GM12878 (cell line): ENCODE data around the gene ITIH5. TPM values are rescaled to one million over a fixed set of nuclear protein-coding genes. Genes with fewer than 3 reads are reported as not detected.

Experiments
- ESRRA ChIP-seq: IDR thresholded peaks from 2 replicates; pipeline ENCODE4 v1.6.1; 2012; ENCODE audit warnings: mild to moderate bottlenecking, low read length, improper control_type of control experiment
- ETV6 ChIP-seq, 2 experiments: fragments of 450-650 bp in 1 of 2; IDR thresholded peaks in 1 of 2; conservative IDR thresholded peaks in 1 of 2; 2 replicates each; pipeline ENCODE4 v1.6.1; 2014; ENCODE audit warnings: antibody characterized with exemption in 1 of 2, borderline replicate concordance in 1 of 2, low read depth in 1 of 2, mild to moderate bottlenecking in 1 of 2, moderate library complexity in 1 of 2
- NR2F1 ChIP-seq: fragments of 450-650 bp; conservative IDR thresholded peaks from 2 replicates; pipeline ENCODE4 v1.6.1; 2017; ENCODE audit warnings: mild to moderate bottlenecking
- SUPT20H ChIP-seq: IDR thresholded peaks from 2 replicates; pipeline ENCODE4 v1.6.1; 2011; ENCODE audit warnings: low read depth, mild to moderate bottlenecking, low read length, moderate library complexity, borderline replicate concordance; ENCODE audit not compliant: control insufficient read depth
- TCF3 ChIP-seq: IDR thresholded peaks from 2 replicates; pipeline ENCODE4 v1.6.1; 2012; ENCODE audit warnings: low read depth, mild to moderate bottlenecking, low read length, borderline replicate concordance; ENCODE audit not compliant: insufficient read depth
- TCF7 ChIP-seq: IDR thresholded peaks from 2 replicates; pipeline ENCODE4 v1.6.1; 2014; ENCODE audit warnings: antibody characterized with exemption, borderline replicate concordance
- ZNF207 ChIP-seq: fragments of 450-650 bp; IDR thresholded peaks from 2 replicates; pipeline ENCODE4 v1.6.1; 2014; ENCODE audit warnings: antibody characterized with exemption, mild to moderate bottlenecking, borderline replicate concordance
- ZNF24 ChIP-seq: fragments of 450-650 bp; IDR thresholded peaks from 2 replicates; pipeline ENCODE4 v1.6.1; 2017; ENCODE audit warnings: antibody characterized with exemption, mild to moderate bottlenecking
- ZNF274 ChIP-seq: IDR thresholded peaks from one replicate; pipeline ENCODE4 v1.8.0; 2011; ENCODE audit not compliant: insufficient read length, insufficient read depth
- polyA plus RNA-seq, 11 experiments: library from polyadenylated mRNA; depleted of rRNA in 4 of 11; unstranded in 6 of 11; stranded (reverse) in 5 of 11; fragments of >200 nt; fragmentation: Nextera tagmentation in 4 of 11; fragmentation: Illumina TruSeq in 1 of 11; extraction: Ambion mirVana in 4 of 11; extraction: Trizol in 1 of 11; gene quantifications; 1 replicate in 1 of 11; 2 replicates in 10 of 11; pipeline versions ENCODE4 v1.2.1 to v1.2.3, GENCODE V29; 2011 to 2016; ENCODE audit warnings: inconsistent platforms in 2 of 11, missing spikeins in 2 of 11, low read depth in 1 of 11
- total RNA-seq, 4 experiments: library from RNA; depleted of rRNA in 3 of 4; stranded (reverse); fragments of >200 nt in 3 of 4; fragmentation: Illumina TruSeq in 1 of 4; extraction: Trizol in 1 of 4; gene quantifications; 2 replicates each; pipeline versions ENCODE4 v1.2.1 to v1.2.3, GENCODE V29; 2013 to 2021
- TF ChIP-seq, protein P1 (sequence below): fragments of 450-650 bp; IDR thresholded peaks from 2 replicates; pipeline ENCODE4 v1.6.1; 2016; ENCODE audit warnings: mild to moderate bottlenecking
- TF ChIP-seq, protein P2 (sequence below): fragments of 450-650 bp; formaldehyde crosslinking; IDR thresholded peaks from 2 replicates; pipeline ENCODE4 v1.5.0; 2022; ENCODE audit warnings: mild to moderate bottlenecking, missing genetic modification characterization
- TF ChIP-seq, protein P3 (sequence below): fragments of 450-650 bp; IDR thresholded peaks from 2 replicates; pipeline ENCODE4 v1.6.1; 2017; ENCODE audit warnings: low read depth, mild to moderate bottlenecking, moderate library complexity
- TF ChIP-seq, protein P4 (sequence below): fragments of 150-350 bp; IDR thresholded peaks from 2 replicates; pipeline ENCODE4 v1.6.1; 2014; ENCODE audit warnings: mild to moderate bottlenecking, low read depth, low read length
- TF ChIP-seq, protein P5 (sequence below): fragments of 450-650 bp; IDR thresholded peaks from 2 replicates; pipeline ENCODE4 v1.6.1; 2017; ENCODE audit warnings: mild to moderate bottlenecking
- TF ChIP-seq, protein P6 (sequence below): fragments of 450-650 bp; formaldehyde crosslinking; IDR thresholded peaks from 2 replicates; pipeline ENCODE4 v1.4.0; 2022; ENCODE audit warnings: mild to moderate bottlenecking, moderate library complexity

ITIH5 gene
- total and polyA plus RNA-seq, 10 of the 15 experiments (the other 5 are each of a cell fraction or from before 2014, with no cell fraction given): 0.14 to 0.43 (median 0.21) TPM; not detected in 7

DNA sequence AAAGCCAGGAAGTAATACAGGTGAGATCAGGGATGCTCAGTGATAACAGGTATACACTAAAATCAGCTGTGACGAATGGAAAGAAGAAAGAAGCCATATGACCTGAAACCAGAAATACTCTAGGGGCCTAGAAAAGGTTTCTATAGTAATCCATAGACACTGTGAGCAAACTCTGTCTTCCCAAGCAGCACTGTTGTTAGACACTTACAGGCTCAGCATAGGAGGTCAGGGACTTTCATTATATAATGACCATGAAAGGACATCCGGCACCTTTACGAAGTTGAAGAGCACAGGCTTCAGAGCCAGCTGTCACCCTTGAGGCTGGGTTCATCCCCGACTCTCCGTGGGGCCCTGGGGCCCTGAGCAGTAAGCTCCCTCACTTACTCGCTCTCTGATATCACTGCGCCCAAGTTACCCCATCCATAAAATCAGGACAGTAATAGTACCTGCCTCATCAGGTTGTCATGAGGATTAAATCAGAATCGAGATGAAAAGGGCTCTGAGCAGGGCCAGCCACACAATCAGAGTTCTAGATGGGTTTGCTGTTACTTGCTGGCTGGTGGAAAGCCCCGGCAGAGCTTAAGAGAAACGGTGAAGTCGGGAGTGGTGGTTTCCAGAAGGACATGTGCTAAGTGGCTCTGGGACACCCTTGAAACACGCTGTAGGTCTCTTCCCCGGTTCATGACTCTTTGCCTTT is 79.5 kb downstream of the ITIH5 start (continued):
- TF ChIP-seq, protein P1, sequence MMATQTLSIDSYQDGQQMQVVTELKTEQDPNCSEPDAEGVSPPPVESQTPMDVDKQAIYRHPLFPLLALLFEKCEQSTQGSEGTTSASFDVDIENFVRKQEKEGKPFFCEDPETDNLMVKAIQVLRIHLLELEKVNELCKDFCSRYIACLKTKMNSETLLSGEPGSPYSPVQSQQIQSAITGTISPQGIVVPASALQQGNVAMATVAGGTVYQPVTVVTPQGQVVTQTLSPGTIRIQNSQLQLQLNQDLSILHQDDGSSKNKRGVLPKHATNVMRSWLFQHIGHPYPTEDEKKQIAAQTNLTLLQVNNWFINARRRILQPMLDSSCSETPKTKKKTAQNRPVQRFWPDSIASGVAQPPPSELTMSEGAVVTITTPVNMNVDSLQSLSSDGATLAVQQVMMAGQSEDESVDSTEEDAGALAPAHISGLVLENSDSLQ: 0 out of 2 replicates have a peak, but pooled peaks have one; percentile 18
- TF ChIP-seq, protein P2, sequence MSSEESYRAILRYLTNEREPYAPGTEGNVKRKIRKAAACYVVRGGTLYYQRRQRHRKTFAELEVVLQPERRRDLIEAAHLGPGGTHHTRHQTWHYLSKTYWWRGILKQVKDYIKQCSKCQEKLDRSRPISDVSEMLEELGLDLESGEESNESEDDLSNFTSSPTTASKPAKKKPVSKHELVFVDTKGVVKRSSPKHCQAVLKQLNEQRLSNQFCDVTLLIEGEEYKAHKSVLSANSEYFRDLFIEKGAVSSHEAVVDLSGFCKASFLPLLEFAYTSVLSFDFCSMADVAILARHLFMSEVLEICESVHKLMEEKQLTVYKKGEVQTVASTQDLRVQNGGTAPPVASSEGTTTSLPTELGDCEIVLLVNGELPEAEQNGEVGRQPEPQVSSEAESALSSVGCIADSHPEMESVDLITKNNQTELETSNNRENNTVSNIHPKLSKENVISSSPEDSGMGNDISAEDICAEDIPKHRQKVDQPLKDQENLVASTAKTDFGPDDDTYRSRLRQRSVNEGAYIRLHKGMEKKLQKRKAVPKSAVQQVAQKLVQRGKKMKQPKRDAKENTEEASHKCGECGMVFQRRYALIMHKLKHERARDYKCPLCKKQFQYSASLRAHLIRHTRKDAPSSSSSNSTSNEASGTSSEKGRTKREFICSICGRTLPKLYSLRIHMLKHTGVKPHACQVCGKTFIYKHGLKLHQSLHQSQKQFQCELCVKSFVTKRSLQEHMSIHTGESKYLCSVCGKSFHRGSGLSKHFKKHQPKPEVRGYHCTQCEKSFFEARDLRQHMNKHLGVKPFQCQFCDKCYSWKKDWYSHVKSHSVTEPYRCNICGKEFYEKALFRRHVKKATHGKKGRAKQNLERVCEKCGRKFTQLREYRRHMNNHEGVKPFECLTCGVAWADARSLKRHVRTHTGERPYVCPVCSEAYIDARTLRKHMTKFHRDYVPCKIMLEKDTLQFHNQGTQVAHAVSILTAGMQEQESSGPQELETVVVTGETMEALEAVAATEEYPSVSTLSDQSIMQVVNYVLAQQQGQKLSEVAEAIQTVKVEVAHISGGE (CRISPR knock-in tag): no peak
- TF ChIP-seq ZNF207 (no peak), TCF3 (no peak), NR2F1 (0 out of 2 replicates have a peak, but pooled peaks have one; percentile 11), ESRRA (no peak), TCF7 (no peak), ETV6 (conservative IDR thresholded peaks at IDR 0.05 in 1 of 2, IDR thresholded peaks at IDR 0.05 in 1 of 2; ENCODE audit: borderline replicate concordance in 1 of 2, low read depth in 1 of 2) (no peak), SUPT20H (no peak), ZNF274 (no peak), ZNF24 (no peak)
- TF ChIP-seq, protein P3, sequence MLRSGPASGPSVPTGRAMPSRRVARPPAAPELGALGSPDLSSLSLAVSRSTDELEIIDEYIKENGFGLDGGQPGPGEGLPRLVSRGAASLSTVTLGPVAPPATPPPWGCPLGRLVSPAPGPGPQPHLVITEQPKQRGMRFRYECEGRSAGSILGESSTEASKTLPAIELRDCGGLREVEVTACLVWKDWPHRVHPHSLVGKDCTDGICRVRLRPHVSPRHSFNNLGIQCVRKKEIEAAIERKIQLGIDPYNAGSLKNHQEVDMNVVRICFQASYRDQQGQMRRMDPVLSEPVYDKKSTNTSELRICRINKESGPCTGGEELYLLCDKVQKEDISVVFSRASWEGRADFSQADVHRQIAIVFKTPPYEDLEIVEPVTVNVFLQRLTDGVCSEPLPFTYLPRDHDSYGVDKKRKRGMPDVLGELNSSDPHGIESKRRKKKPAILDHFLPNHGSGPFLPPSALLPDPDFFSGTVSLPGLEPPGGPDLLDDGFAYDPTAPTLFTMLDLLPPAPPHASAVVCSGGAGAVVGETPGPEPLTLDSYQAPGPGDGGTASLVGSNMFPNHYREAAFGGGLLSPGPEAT: peak; percentile 87
- TF ChIP-seq, protein P4, sequence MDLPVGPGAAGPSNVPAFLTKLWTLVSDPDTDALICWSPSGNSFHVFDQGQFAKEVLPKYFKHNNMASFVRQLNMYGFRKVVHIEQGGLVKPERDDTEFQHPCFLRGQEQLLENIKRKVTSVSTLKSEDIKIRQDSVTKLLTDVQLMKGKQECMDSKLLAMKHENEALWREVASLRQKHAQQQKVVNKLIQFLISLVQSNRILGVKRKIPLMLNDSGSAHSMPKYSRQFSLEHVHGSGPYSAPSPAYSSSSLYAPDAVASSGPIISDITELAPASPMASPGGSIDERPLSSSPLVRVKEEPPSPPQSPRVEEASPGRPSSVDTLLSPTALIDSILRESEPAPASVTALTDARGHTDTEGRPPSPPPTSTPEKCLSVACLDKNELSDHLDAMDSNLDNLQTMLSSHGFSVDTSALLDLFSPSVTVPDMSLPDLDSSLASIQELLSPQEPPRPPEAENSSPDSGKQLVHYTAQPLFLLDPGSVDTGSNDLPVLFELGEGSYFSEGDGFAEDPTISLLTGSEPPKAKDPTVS: no peak
- TF ChIP-seq, protein P5, sequence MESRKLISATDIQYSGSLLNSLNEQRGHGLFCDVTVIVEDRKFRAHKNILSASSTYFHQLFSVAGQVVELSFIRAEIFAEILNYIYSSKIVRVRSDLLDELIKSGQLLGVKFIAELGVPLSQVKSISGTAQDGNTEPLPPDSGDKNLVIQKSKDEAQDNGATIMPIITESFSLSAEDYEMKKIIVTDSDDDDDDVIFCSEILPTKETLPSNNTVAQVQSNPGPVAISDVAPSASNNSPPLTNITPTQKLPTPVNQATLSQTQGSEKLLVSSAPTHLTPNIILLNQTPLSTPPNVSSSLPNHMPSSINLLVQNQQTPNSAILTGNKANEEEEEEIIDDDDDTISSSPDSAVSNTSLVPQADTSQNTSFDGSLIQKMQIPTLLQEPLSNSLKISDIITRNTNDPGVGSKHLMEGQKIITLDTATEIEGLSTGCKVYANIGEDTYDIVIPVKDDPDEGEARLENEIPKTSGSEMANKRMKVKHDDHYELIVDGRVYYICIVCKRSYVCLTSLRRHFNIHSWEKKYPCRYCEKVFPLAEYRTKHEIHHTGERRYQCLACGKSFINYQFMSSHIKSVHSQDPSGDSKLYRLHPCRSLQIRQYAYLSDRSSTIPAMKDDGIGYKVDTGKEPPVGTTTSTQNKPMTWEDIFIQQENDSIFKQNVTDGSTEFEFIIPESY: no peak
- TF ChIP-seq, protein P6, sequence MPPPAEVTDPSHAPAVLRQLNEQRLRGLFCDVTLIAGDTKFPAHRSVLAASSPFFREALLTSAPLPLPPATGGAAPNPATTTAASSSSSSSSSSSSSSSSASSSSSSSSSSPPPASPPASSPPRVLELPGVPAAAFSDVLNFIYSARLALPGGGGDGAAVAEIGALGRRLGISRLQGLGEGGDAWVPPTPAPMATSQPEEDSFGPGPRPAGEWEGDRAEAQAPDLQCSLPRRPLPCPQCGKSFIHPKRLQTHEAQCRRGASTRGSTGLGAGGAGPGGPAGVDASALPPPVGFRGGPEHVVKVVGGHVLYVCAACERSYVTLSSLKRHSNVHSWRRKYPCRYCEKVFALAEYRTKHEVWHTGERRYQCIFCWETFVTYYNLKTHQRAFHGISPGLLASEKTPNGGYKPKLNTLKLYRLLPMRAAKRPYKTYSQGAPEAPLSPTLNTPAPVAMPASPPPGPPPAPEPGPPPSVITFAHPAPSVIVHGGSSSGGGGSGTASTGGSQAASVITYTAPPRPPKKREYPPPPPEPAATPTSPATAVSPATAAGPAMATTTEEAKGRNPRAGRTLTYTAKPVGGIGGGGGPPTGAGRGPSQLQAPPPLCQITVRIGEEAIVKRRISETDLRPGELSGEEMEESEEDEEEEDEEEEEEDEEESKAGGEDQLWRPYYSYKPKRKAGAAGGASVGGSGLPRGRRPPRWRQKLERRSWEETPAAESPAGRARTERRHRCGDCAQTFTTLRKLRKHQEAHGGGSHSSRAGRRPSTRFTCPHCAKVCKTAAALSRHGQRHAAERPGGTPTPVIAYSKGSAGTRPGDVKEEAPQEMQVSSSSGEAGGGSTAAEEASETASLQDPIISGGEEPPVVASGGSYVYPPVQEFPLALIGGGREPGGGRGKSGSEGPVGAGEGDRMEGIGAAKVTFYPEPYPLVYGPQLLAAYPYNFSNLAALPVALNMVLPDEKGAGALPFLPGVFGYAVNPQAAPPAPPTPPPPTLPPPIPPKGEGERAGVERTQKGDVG (CRISPR knock-in tag): no peak
